Panc1 (cell line): ENCODE measurements around the gene PABPN1. TPM values are rescaled to one million over a fixed set of nuclear protein-coding genes. Genes with fewer than 3 reads are reported as not detected.

Experiments
- ATAC-seq: fragments of 200-7000 bp; cut with Tn5 transposase; 2 replicates; pipeline ENCODE4 v1.9.1; 2020; ENCODE audit warnings: mild to moderate bottlenecking, moderate library complexity
- BruUV-seq: library from RNA; stranded (reverse); fragments of 400-500 nt; replicated peaks from 2 replicates; lab custom pipeline; 2021; lab: Mats Ljungman, UMichigan
- CTCF ChIA-PET: fragments of 300-600 bp; sonication (Branson Sonifier 250); formaldehyde crosslinking; loops from one replicate; lab custom pipeline; 2022; ENCODE audit warnings: antibody characterized with exemption; lab: Charles Lee
- POLR2A ChIA-PET: fragments of 300-600 bp; sonication (Branson Sonifier 250); formaldehyde crosslinking; loops from one replicate; lab custom pipeline; 2022; ENCODE audit warnings: antibody characterized with exemption; lab: Charles Lee
- DNase-seq: peaks from one replicate; pipeline ENCODE4 v3.0.0-alpha.2; 2010; ENCODE audit warnings: low read depth, low spot score
- H3K27ac ChIP-seq: 2 replicates; pipeline ENCODE4 v1.5.1; 2011; ENCODE audit warnings: mild to moderate bottlenecking, low read length, inconsistent platforms
- H3K27me3 ChIP-seq: fragments of 200-500 bp; sonication (Bioruptor generic); 2 replicates; pipeline ENCODE4 v1.6.0; 2014; ENCODE audit warnings: low read length, inconsistent platforms; ENCODE audit not compliant: control insufficient read depth, insufficient read depth
- H3K36me3 ChIP-seq: fragments of 200-500 bp; sonication (Bioruptor generic); 2 replicates; pipeline ENCODE4 v1.5.1; 2014; ENCODE audit warnings: inconsistent platforms, mild to moderate bottlenecking, low read length, moderate library complexity; ENCODE audit not compliant: control insufficient read depth, insufficient read depth
- H3K4me1 ChIP-seq: 2 replicates; pipeline ENCODE4 v1.5.1; 2011; ENCODE audit warnings: inconsistent platforms, mild to moderate bottlenecking, low read length, moderate library complexity; ENCODE audit not compliant: control insufficient read depth, insufficient read depth
- H3K4me3 ChIP-seq, 2 experiments: 2 replicates each; pipeline ENCODE4 v1.5.1; 2011 to 2012; ENCODE audit warnings: low read depth in 2 of 2, low read length in 2 of 2, mild to moderate bottlenecking in 2 of 2, inconsistent platforms in 1 of 2, moderate library complexity in 1 of 2
- H3K9me3 ChIP-seq: fragments of 200-500 bp; sonication (Bioruptor generic); 2 replicates; pipeline ENCODE4 v1.5.1; 2014; ENCODE audit warnings: low read depth, mild to moderate bottlenecking, inconsistent platforms, low read length, moderate library complexity; ENCODE audit not compliant: control insufficient read depth, insufficient read depth
- POLR2AphosphoS5 ChIP-seq: IDR thresholded peaks from 2 replicates; pipeline ENCODE4 v1.6.1; 2012; ENCODE audit warnings: mild to moderate bottlenecking, low read depth, low read length, moderate library complexity
- REST ChIP-seq, 2 experiments: IDR thresholded peaks; 2 replicates each; pipeline ENCODE4 v1.6.1; 2011 to 2012; ENCODE audit warnings: low read depth in 2 of 2, control low read depth in 1 of 2, low read length in 1 of 2, mild to moderate bottlenecking in 1 of 2, moderate library complexity in 1 of 2; ENCODE audit not compliant: insufficient read depth in 1 of 2
- SIN3A ChIP-seq: IDR thresholded peaks from 2 replicates; pipeline ENCODE4 v1.6.1; 2012; ENCODE audit warnings: low read depth, mild to moderate bottlenecking, low read length, moderate library complexity, borderline replicate concordance; ENCODE audit not compliant: insufficient read depth
- TCF7L2 ChIP-seq: IDR thresholded peaks from 2 replicates; pipeline ENCODE4 v1.6.1; 2011; ENCODE audit warnings: mild to moderate bottlenecking, low read depth, low read length, inconsistent platforms
- in situ Hi-C: cut with HindIII; loops from 2 replicates; pipeline ENCODE4 v1.10.0; 2016; ENCODE audit warnings: low sequenced_read_pairs, low pct_unique_long_range_greater_than_20kb
- intact Hi-C: fragments of 100-400 bp; cut with micrococcal nuclease; formaldehyde crosslinking; loops from one replicate; pipeline ENCODE4 v1.10.0; 2022; ENCODE audit not compliant: unreplicated experiment
- total RNA-seq: library from RNA; stranded (reverse); gene quantifications from one replicate; pipeline ENCODE4 v1.2.1, GENCODE V29; 2021; ENCODE audit not compliant: unreplicated experiment
- TF ChIP-seq, protein P1 (sequence below): fragments of 450-650 bp; IDR thresholded peaks from 2 replicates; pipeline ENCODE4 v1.5.1; 2017; ENCODE audit warnings: mild to moderate bottlenecking

PABPN1 gene
- total RNA-seq, 1 experiment from 2014 or later: 159 TPM

- ChIA-PET CTCF (interaction anchor here (1.2 to 1.3 kb wide), 2 partner anchors 18 to 53 kb away, joined by 3 to 8 read pairs; no protein-coding TSS in a partner anchor), POLR2A (interaction anchor here (0.5 kb wide), 1 partner anchor 65 kb away, joined by 4 read pairs; no protein-coding TSS in a partner anchor)
- no TSS peak for BruUV-seq
- ATAC-seq: no peak
- Histone ChIP-seq H3K4me1 (peaks cover 7% of the 10 kb centered on the region), H3K4me3 (no peak overlapping the region), H3K27me3 (no peaks in the 10 kb centered on the region), H3K9me3 (no peaks in the 10 kb centered on the region), H3K36me3 (peaks cover 21% of the 10 kb centered on the region), H3K27ac (no peak overlapping the region)
- TF ChIP-seq REST (IDR thresholded peaks at IDR 0.05; ENCODE audit: insufficient read depth in 1 of 2, low read depth in 2 of 2, low read length in 1 of 2) (no peak), TCF7L2 (no peak), POLR2AphosphoS5 (peak; percentile 7; the same call in 1 of the 2 replicates), SIN3A (no peak)
- TF ChIP-seq, protein P1, sequence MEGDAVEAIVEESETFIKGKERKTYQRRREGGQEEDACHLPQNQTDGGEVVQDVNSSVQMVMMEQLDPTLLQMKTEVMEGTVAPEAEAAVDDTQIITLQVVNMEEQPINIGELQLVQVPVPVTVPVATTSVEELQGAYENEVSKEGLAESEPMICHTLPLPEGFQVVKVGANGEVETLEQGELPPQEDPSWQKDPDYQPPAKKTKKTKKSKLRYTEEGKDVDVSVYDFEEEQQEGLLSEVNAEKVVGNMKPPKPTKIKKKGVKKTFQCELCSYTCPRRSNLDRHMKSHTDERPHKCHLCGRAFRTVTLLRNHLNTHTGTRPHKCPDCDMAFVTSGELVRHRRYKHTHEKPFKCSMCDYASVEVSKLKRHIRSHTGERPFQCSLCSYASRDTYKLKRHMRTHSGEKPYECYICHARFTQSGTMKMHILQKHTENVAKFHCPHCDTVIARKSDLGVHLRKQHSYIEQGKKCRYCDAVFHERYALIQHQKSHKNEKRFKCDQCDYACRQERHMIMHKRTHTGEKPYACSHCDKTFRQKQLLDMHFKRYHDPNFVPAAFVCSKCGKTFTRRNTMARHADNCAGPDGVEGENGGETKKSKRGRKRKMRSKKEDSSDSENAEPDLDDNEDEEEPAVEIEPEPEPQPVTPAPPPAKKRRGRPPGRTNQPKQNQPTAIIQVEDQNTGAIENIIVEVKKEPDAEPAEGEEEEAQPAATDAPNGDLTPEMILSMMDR: no peak
- intact Hi-C loops (loop anchor here (5.0 to 10.0 kb wide), 3 partner anchors 56 to 228 kb away; partner anchors contain the start of genes THTPA and ZFHX2), in situ Hi-C loops (no loop called here)
- DNase-seq: no peak
Observed at GRCh38 chr14:23326491-23327332, 5.5 kb downstream of the PABPN1 start.

- intact Hi-C loops: loop anchor here (5.0 to 10.0 kb wide), 3 partner anchors 54 to 227 kb away; partner anchors contain the start of genes THTPA and ZFHX2
- POLR2A ChIA-PET: no interaction called here
- Histone ChIP-seq H3K27ac (no peak overlapping the region), H3K9me3 (no peaks in the 10 kb centered on the region), H3K27me3 (no peaks in the 10 kb centered on the region), H3K4me1 (peaks cover 3% of the 10 kb centered on the region), H3K4me3 (no peak overlapping the region), H3K36me3 (peaks cover 11% of the 10 kb centered on the region)
- no peak for TF ChIP-seq REST (IDR thresholded peaks at IDR 0.05; ENCODE audit: insufficient read depth in 1 of 2, low read depth in 2 of 2, low read length in 1 of 2)
- no peak for TF ChIP-seq SIN3A
- TF ChIP-seq POLR2AphosphoS5: no peak
- TF ChIP-seq, protein P1: peak; percentile 80
- peak; percentile 39 for DNase-seq
- BruUV-seq: no TSS peak
- peak; percentile 86 for ATAC-seq
- in situ Hi-C loops: no loop called here
- CTCF ChIA-PET: interaction anchor here (1.2 kb wide), 1 partner anchor 32 kb away, joined by 4 read pairs; no protein-coding TSS in a partner anchor
Observed at GRCh38 chr14:23327947-23328744, 6.9 kb downstream of the PABPN1 start.
